Measurements from ENCODE around the gene TRIM27. TPM values are rescaled to one million over a fixed set of nuclear protein-coding genes. Genes with fewer than 3 reads are reported as not detected.
"Not testable (repeated sequence)": the region's sequence is repeated elsewhere in the genome, so short reads cannot be mapped to it uniquely, and the experiment has no call there.

The TRIM27 gene
- polyA plus RNA-seq, 1 donor = 44.0 TPM

- peak; percentile 86 for DNase-seq
Measured at GRCh38 chr6:28863604-28864325, 60.0 kb downstream of the TRIM27 start.

- no peak for DNase-seq
Measured at GRCh38 chr6:28862077-28862476, 61.7 kb downstream of the TRIM27 start.

- no peak for DNase-seq
Measured at GRCh38 chr6:28861339-28861738, 62.4 kb downstream of the TRIM27 start.

GRCh38 chr6:28860581-28860980, 63.2 kb downstream of the TRIM27 start:
- DNase-seq = no peak

- no peak for DNase-seq
Measured at GRCh38 chr6:28858963-28859362, 64.8 kb downstream of the TRIM27 start.

GRCh38 chr6:28856620-28857005, 67.2 kb downstream of the TRIM27 start:
- DNase-seq = no peak

GRCh38 chr6:28854405-28854804, 69.4 kb downstream of the TRIM27 start:
- not testable (repeated sequence) for DNase-seq

Other genes starting within 250 kb of the TRIM27 start
- gene ZNF311, start 81.3 kb upstream of the TRIM27 start, polyA plus RNA-seq (ENCODE audit: insufficient read length) = 2.4 TPM
- not detected for gene OR2W1, start 121.2 kb upstream of the TRIM27 start, polyA plus RNA-seq (ENCODE audit: insufficient read length)
- not detected for gene OR2B3, start 163.3 kb upstream of the TRIM27 start, polyA plus RNA-seq (ENCODE audit: insufficient read length)
- not detected for gene OR2J1, start 175.5 kb upstream of the TRIM27 start, polyA plus RNA-seq (ENCODE audit: insufficient read length)
- not detected for gene OR2J3, start 184.1 kb upstream of the TRIM27 start, polyA plus RNA-seq (ENCODE audit: insufficient read length)
- gene OR2J2, start 246.9 kb upstream of the TRIM27 start, polyA plus RNA-seq (ENCODE audit: insufficient read length) = not detected

Measured in hindlimb muscle (tissue), 1 donor.